ENCODE results near the gene LCAT. TPM values are rescaled to one million over a fixed set of nuclear protein-coding genes. Genes with fewer than 3 reads are reported as not detected.
A peak's percentile ranks its signal among the peaks of the same experiment; 100 is the strongest.

LCAT gene
- total RNA-seq (2014; rRNA removed; shearing (Covaris generic)): 17.6 and 18.9 TPM in 2 replicates
- polyA plus RNA-seq (2016; fragmentation: Nextera tagmentation; extraction: Ambion mirVana): 12.4 and 13.7 TPM in 2 replicates
- long read RNA-seq: 0 reads

- peaks cover 14% of the 10 kb centered on the region for H4K20me1 ChIP-seq (replicated peaks; ENCODE audit: insufficient read depth)
- H3K9me2 ChIP-seq (ENCODE audit: insufficient read depth): no peaks in the 10 kb centered on the region
- peaks cover 8% of the 10 kb centered on the region for H3K27me3 Mint-ChIP-seq (ENCODE audit: insufficient read depth, low read depth, poor library complexity)
- no peak within 1 kb of the TSS for H3K4me3 Mint-ChIP-seq
- no peaks in the 10 kb centered on the region for H3K27me3 ChIP-seq (ENCODE audit: insufficient read depth)
- H3K79me2 ChIP-seq (replicated peaks; ENCODE audit: insufficient read depth): no peaks in the 10 kb centered on the region
- no peak for TF ChIP-seq STAT1 (IDR thresholded peaks at IDR 0.05; ENCODE audit: unreplicated experiment)
- TF ChIP-seq ZNF331 (CRISPR knock-in tag; IDR thresholded peaks at IDR 0.05; ENCODE audit: low read depth): no peak
- TF ChIP-seq POLR2AphosphoS5 (IDR thresholded peaks at IDR 0.05; ENCODE audit: low read depth): peak; percentile 29; the same call in 1 of the 2 replicates
- TF ChIP-seq CTCF (conservative IDR thresholded peaks at IDR 0.05; ENCODE audit: low read depth in 2 of 2): peak; percentile 32 to 53
- H3K9me3 Mint-ChIP-seq: no peaks in the 10 kb centered on the region
- peaks cover 4% of the 10 kb centered on the region; the same call in 2 of the 3 replicates for H3K4me1 Mint-ChIP-seq
- no peak within 1 kb of the TSS for H3K4me3 ChIP-seq
- peaks cover 11% of the 10 kb centered on the region; the same call in 1 of the 2 replicates for H3K36me3 ChIP-seq (ENCODE audit: insufficient read depth)
- H2AFZ ChIP-seq: no peak within 1 kb of the TSS
- DNase-seq (ENCODE audit: low spot score) (no peak), ATAC-seq (peak; percentile 37)
- peaks cover 31% of the 10 kb centered on the region for H3K36me3 Mint-ChIP-seq (ENCODE audit: low read depth)
- no peak within 1 kb of the TSS for H3K27ac Mint-ChIP-seq
- H3K27ac ChIP-seq (ENCODE audit: low read depth): no peak within 1 kb of the TSS
- H3K4me2 ChIP-seq: no peak within 1 kb of the TSS
- no peaks in the 10 kb centered on the region for H3K4me1 ChIP-seq (ENCODE audit: insufficient read depth)
- peaks cover 14% of the 10 kb centered on the region for H3F3A ChIP-seq (replicated peaks; ENCODE audit: low read depth)
Measured at GRCh38 chr16:67943619-67944504, at the start of gene LCAT. Gene LCAT, minus strand, starts transcription at chr16:67944120. Its CDS starts 19 bp downstream, at chr16:67944101.

GRCh38 chr16:67993207-67994039 is 49.5 kb upstream of the LCAT start:
- H3K27me3 ChIP-seq (ENCODE audit: insufficient read depth): peaks cover 3% of the 10 kb centered on the region; the same call in 1 of the 2 replicates
- TF ChIP-seq ZNF114 (CRISPR knock-in tag; IDR thresholded peaks at IDR 0.05): no peak
- TF ChIP-seq CTCF (conservative IDR thresholded peaks at IDR 0.05; ENCODE audit: low read depth in 2 of 2): peak; percentile 76 to 93
- TF ChIP-seq CREB1 (CRISPR knock-in tag; IDR thresholded peaks at IDR 0.05; ENCODE audit: low read depth): peak; percentile 69; the same call in 1 of the 2 replicates
- no peak for TF ChIP-seq NANOG (IDR thresholded peaks at IDR 0.05; ENCODE audit: borderline replicate concordance)
- no peak for TF ChIP-seq ETS1 (IDR thresholded peaks at IDR 0.05)
- TF ChIP-seq JUNB (IDR thresholded peaks at IDR 0.05; ENCODE audit: unreplicated experiment): no peak
- no peak for TF ChIP-seq STAT1 (IDR thresholded peaks at IDR 0.05; ENCODE audit: unreplicated experiment)
- TF ChIP-seq ZNF331 (CRISPR knock-in tag; IDR thresholded peaks at IDR 0.05; ENCODE audit: low read depth): no peak
- H3K36me3 ChIP-seq (ENCODE audit: insufficient read depth): no peaks in the 10 kb centered on the region
- H3K79me2 ChIP-seq (replicated peaks; ENCODE audit: insufficient read depth): no peaks in the 10 kb centered on the region
- ATAC-seq (peak; percentile 94), DNase-seq (ENCODE audit: low spot score) (peak; percentile 88)
- Mint-ChIP-seq H3K4me1 (no peaks in the 10 kb centered on the region), H3K27me3 (ENCODE audit: insufficient read depth, low read depth, poor library complexity) (peaks cover 15% of the 10 kb centered on the region), H3K36me3 (ENCODE audit: low read depth) (no peaks in the 10 kb centered on the region), H3K27ac (no peak overlapping the region), H3K9me3 (no peaks in the 10 kb centered on the region; the same call in 2 of the 3 replicates), H3K4me3 (no peak overlapping the region)
- H3K9me2 ChIP-seq (ENCODE audit: insufficient read depth): no peaks in the 10 kb centered on the region
- no peaks in the 10 kb centered on the region for H3F3A ChIP-seq (replicated peaks; ENCODE audit: low read depth)
- H2AFZ ChIP-seq: peak overlapping the region; percentile 96
- H3K4me1 ChIP-seq (ENCODE audit: insufficient read depth): no peaks in the 10 kb centered on the region
- H4K20me1 ChIP-seq (replicated peaks; ENCODE audit: insufficient read depth): no peaks in the 10 kb centered on the region
- no peak overlapping the region for H3K27ac ChIP-seq (ENCODE audit: low read depth)
- peak overlapping the region; percentile 66; the same call in 1 of the 2 replicates for H3K4me2 ChIP-seq
- H3K4me3 ChIP-seq: peak overlapping the region; percentile 32; the same call in 1 of the 2 replicates

Data from GM23338 (cell line).